Left ventricle myocardium inferior (tissue), 1 donor: ENCODE measurements around the gene TP53BP2. TPM values are rescaled to one million over a fixed set of nuclear protein-coding genes. Genes with fewer than 3 reads are reported as not detected.
A peak's percentile ranks its signal among the peaks of the same experiment; 100 is the strongest.

ENCODE experiments used
- DNase-seq: peaks from one replicate; pipeline ENCODE4 v3.0.0-alpha.2; 2020
- H3K27ac ChIP-seq: fragments of 200-600 bp; replicated peaks from 2 replicates; pipeline ENCODE4 v1.8.0; 2021
- H3K27me3 ChIP-seq: fragments of 200-600 bp; 2 replicates; pipeline ENCODE4 v1.8.0; 2021; ENCODE audit warnings: low read depth
- H3K36me3 ChIP-seq: fragments of 200-600 bp; 2 replicates; pipeline ENCODE4 v1.8.0; 2021
- H3K4me1 ChIP-seq: fragments of 200-600 bp; 2 replicates; pipeline ENCODE4 v1.8.0; 2021
- H3K4me3 ChIP-seq: fragments of 200-600 bp; 2 replicates; pipeline ENCODE4 v1.8.0; 2021; ENCODE audit warnings: mild to moderate bottlenecking, moderate library complexity
- H3K9me3 ChIP-seq: fragments of 200-600 bp; replicated peaks from 2 replicates; pipeline ENCODE4 v1.8.0; 2021
- intact Hi-C: fragments of 100-400 bp; cut with micrococcal nuclease; formaldehyde crosslinking; loops from one replicate; pipeline ENCODE4 v1.11.0; 2022
- total RNA-seq: library from RNA; stranded (reverse); fragmentation: NEBNext Ultra II Directional; extraction: Animal tissue kit (Norgen Biotek cat#: 25700); gene quantifications from one replicate; pipeline ENCODE4 v1.2.1, GENCODE V29; 2021
- TF ChIP-seq, protein P1 (sequence below): fragments of 200-600 bp; IDR thresholded peaks from 2 replicates; pipeline ENCODE4 v1.8.0; 2021; ENCODE audit warnings: antibody characterized with exemption, mild to moderate bottlenecking, borderline replicate concordance
- donor health status: DM: no; HTN: yes; CAD: no; lungs with severe emphysema.

TP53BP2 gene
- total RNA-seq, 1 donor from 2014 or later, result 19.0 TPM

DNA sequence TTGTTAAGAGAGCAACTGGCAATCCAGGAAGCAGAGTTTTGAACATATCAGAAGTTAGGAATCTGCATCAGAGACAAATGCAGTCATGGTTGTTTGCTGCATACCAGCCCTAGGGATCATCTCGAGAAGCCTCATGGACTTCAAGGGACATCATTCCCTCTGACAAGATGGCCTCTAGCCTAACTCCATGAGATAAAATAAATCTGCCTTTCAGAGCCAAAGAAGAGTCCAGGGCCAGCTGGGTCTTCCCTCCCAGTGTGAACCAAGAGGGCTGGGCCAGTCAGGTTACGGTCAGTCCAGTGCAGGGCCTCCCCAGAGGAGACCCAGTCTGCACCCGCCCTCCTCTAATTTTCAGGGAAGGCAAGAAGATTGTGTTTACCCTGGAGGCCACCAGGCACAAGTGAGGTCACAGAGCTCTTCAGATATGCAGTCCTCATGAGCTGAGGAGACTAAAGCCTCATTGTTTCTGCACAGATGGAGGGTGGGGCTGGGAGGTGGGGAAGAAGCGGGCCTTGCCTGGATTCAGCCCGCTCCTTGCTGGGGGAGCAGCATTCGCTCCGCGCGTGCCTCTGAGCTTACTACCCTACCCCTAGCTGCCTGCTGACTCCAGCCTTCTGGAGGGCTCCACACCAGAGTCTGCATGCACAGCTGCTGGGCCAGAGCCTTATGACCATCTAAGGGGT is 80.6 kb downstream of the TP53BP2 start:
- H3K27me3 ChIP-seq, result no peaks in the 10 kb centered on the region
- peak overlapping the region; percentile 71 for H3K27ac ChIP-seq
- H3K9me3 ChIP-seq, result no peaks in the 10 kb centered on the region
- TF ChIP-seq, protein P1, sequence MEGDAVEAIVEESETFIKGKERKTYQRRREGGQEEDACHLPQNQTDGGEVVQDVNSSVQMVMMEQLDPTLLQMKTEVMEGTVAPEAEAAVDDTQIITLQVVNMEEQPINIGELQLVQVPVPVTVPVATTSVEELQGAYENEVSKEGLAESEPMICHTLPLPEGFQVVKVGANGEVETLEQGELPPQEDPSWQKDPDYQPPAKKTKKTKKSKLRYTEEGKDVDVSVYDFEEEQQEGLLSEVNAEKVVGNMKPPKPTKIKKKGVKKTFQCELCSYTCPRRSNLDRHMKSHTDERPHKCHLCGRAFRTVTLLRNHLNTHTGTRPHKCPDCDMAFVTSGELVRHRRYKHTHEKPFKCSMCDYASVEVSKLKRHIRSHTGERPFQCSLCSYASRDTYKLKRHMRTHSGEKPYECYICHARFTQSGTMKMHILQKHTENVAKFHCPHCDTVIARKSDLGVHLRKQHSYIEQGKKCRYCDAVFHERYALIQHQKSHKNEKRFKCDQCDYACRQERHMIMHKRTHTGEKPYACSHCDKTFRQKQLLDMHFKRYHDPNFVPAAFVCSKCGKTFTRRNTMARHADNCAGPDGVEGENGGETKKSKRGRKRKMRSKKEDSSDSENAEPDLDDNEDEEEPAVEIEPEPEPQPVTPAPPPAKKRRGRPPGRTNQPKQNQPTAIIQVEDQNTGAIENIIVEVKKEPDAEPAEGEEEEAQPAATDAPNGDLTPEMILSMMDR, result no peak
- peaks cover 16% of the 10 kb centered on the region for H3K4me1 ChIP-seq
- intact Hi-C loops, result no loop called here
- DNase-seq, result peak; percentile 74
- peaks cover 83% of the 10 kb centered on the region for H3K36me3 ChIP-seq
- no peak overlapping the region for H3K4me3 ChIP-seq

DNA sequence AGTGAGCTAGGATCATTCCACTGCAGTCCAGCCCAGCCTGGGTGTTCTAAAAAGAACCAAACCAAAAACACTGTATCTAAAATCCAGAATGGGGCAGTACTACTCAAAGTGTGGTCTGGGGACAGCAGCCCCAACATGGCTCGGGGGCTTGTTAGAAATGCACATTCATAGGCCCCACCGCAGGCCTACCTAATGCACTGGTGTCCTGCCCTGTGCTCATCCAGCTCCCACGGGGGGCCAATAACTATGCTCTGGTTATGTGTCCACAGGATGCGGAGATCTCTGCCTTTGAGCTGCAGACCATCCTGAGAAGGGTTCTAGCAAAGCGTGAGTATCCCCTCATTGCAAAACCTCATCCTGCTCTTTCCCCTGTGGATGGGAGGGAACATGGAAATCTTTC is 81.9 kb downstream of the TP53BP2 start:
- TF ChIP-seq, protein P1, result no peak
- no peak for DNase-seq
- Histone ChIP-seq H3K27ac (peak overlapping the region; percentile 71), H3K4me3 (no peak overlapping the region), H3K9me3 (no peaks in the 10 kb centered on the region), H3K27me3 (no peaks in the 10 kb centered on the region), H3K36me3 (peaks cover 83% of the 10 kb centered on the region), H3K4me1 (peaks cover 10% of the 10 kb centered on the region)
- intact Hi-C loops, result no loop called here

DNA sequence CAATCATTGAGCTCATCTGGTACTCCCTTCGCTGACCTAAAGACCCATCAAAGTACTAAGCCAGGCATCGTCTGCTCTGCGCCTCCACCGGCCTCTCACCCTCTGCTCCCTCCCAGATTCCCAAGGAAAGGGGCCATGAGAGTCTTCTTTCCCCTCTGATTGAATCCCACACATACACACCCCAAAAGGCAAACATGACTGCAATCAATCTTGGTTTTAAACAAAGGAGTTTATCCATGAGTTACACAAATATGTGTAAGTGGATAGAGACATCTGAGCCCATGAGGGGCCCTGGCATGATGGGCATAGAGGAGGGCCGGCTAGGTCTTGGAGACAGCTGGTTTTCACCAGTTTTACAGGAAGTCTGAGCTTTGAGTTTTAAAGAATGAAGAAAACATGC is 82.5 kb downstream of the TP53BP2 start:
- TF ChIP-seq, protein P1, result no peak
- no peaks in the 10 kb centered on the region for H3K9me3 ChIP-seq

DNA sequence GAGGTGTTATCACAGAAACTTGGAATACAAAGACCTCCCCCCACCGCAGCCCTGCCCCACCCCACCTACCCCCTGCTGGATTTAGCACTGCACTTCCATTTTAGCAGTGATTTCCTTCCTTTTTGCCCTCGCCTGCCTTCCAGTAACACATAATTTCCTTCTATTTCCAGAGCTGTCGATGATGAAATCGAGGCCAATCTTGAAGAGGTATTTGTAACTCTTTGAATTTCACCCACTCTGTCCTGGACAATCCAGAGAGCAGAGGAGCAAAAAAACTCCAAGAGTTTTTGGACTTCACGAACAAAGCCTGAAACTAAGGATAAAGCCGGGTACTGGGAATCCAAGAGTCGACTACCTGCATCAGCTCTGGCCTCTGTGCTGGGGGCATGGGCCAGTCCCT is 84.3 kb downstream of the TP53BP2 start:
- TF ChIP-seq, protein P1, result no peak
- DNase-seq, result no peak
- no peaks in the 10 kb centered on the region for H3K27me3 ChIP-seq

More for the DNA sequence above, 82.5 kb downstream of the TP53BP2 start:
- Histone ChIP-seq H3K27ac (no peak overlapping the region), H3K4me1 (peaks cover 10% of the 10 kb centered on the region), H3K36me3 (peaks cover 88% of the 10 kb centered on the region), H3K27me3 (no peaks in the 10 kb centered on the region), H3K4me3 (no peak overlapping the region)
- no peak for DNase-seq
- intact Hi-C loops, result no loop called here

GRCh38 chr1:223760833-223761232 is 84.9 kb downstream of the TP53BP2 start:
- TF ChIP-seq, protein P1, result no peak
- peaks cover 99% of the 10 kb centered on the region for H3K36me3 ChIP-seq
- H3K4me3 ChIP-seq, result no peak overlapping the region
- no peaks in the 10 kb centered on the region for H3K27me3 ChIP-seq
- peak overlapping the region; percentile 14 for H3K27ac ChIP-seq
- no peaks in the 10 kb centered on the region for H3K9me3 ChIP-seq
- intact Hi-C loops, result no loop called here
- no peak for DNase-seq
- H3K4me1 ChIP-seq, result peaks cover 10% of the 10 kb centered on the region

More for the DNA sequence above, 84.3 kb downstream of the TP53BP2 start:
- H3K27ac ChIP-seq, result peak overlapping the region; percentile 17
- peaks cover 10% of the 10 kb centered on the region for H3K4me1 ChIP-seq
- intact Hi-C loops, result no loop called here
- H3K36me3 ChIP-seq, result peaks cover 100% of the 10 kb centered on the region
- no peaks in the 10 kb centered on the region for H3K9me3 ChIP-seq
- no peak overlapping the region for H3K4me3 ChIP-seq
